WTC11 (cell line): Measurements from ENCODE around the gene PIGU. TPM values are rescaled to one million over a fixed set of nuclear protein-coding genes. Genes with fewer than 3 reads are reported as not detected.

Source experiments
- ATAC-seq: fragments of 200-7000 bp; cut with Tn5 transposase; 2 replicates; pipeline ENCODE4 v1.10.0; 2021; ENCODE audit warnings: mild to moderate bottlenecking, moderate library complexity
- CTCF ChIA-PET: fragments of 300-600 bp; sonication (Branson Sonifier 250); formaldehyde crosslinking; loops from one replicate; lab custom pipeline; 2021; ENCODE audit warnings: antibody characterized with exemption; lab: Charles Lee
- POLR2A ChIA-PET: fragments of 350-600 bp; sonication (Branson Sonifier 250); formaldehyde crosslinking; loops from one replicate; lab custom pipeline; 2021; ENCODE audit warnings: antibody characterized with exemption; lab: Charles Lee
- DNase-seq: peaks from one replicate; pipeline ENCODE4 v3.0.0; 2021; ENCODE audit warnings: low spot score
- H3K27ac Mint-ChIP-seq: 2 replicates; pipeline ENCODE4 v1.8.0; 2021; ENCODE audit warnings: mixed read lengths
- H3K27me3 Mint-ChIP-seq: 2 replicates; pipeline ENCODE4 v1.8.0; 2021; ENCODE audit warnings: low read depth, mild to moderate bottlenecking, moderate library complexity, mixed read lengths
- H3K36me3 Mint-ChIP-seq: 2 replicates; pipeline ENCODE4 v1.8.0; 2021; ENCODE audit warnings: mixed read lengths
- H3K4me1 Mint-ChIP-seq: 2 replicates; pipeline ENCODE4 v1.8.0; 2022; ENCODE audit warnings: mixed read lengths
- H3K4me3 Mint-ChIP-seq: 2 replicates; pipeline ENCODE4 v1.8.0; 2021; ENCODE audit warnings: mild to moderate bottlenecking, moderate library complexity, mixed read lengths
- H3K9me3 Mint-ChIP-seq: 2 replicates; pipeline ENCODE4 v1.8.0; 2021; ENCODE audit warnings: mixed read lengths
- AFF4 ChIP-seq: sonication (generic); formaldehyde crosslinking; IDR thresholded peaks from 2 replicates; pipeline ENCODE4 v1.8.1; 2023; ENCODE audit warnings: mild to moderate bottlenecking, missing genetic modification reagents, borderline replicate concordance
- AR ChIP-seq: fragments of 250-450 bp; sonication (Bioruptor Pico); IDR thresholded peaks from 2 replicates; pipeline ENCODE4 v1.9.0; 2021; ENCODE audit warnings: mild to moderate bottlenecking
- ARID4B ChIP-seq: sonication (generic); formaldehyde crosslinking; IDR thresholded peaks from 2 replicates; pipeline ENCODE4 v1.8.0; 2023; ENCODE audit warnings: missing genetic modification reagents, mild to moderate bottlenecking, borderline replicate concordance
- CREM ChIP-seq: sonication (generic); formaldehyde crosslinking; IDR thresholded peaks from 2 replicates; pipeline ENCODE4 v1.8.1; 2022; ENCODE audit warnings: mild to moderate bottlenecking, missing genetic modification reagents, moderate library complexity
- CTCF ChIP-seq: fragments of 200-600 bp; IDR thresholded peaks from 2 replicates; pipeline ENCODE4 v1.8.0; 2022; ENCODE audit warnings: antibody characterized with exemption
- FOXP4 ChIP-seq: sonication (generic); formaldehyde crosslinking; IDR thresholded peaks from 2 replicates; pipeline ENCODE4 v1.8.0; 2022; ENCODE audit warnings: mild to moderate bottlenecking, missing genetic modification reagents
- GTF2I ChIP-seq: fragments of 250-450 bp; sonication (Bioruptor Pico); conservative IDR thresholded peaks from 2 replicates; pipeline ENCODE4 v1.4.0; 2021; ENCODE audit warnings: mild to moderate bottlenecking
- JUN ChIP-seq: sonication (generic); formaldehyde crosslinking; IDR thresholded peaks from 2 replicates; pipeline ENCODE4 v1.8.0; 2023; ENCODE audit warnings: mild to moderate bottlenecking, missing genetic modification reagents
- MXD4 ChIP-seq: fragments of 250-450 bp; sonication (Bioruptor Pico); IDR thresholded peaks from 2 replicates; pipeline ENCODE4 v1.8.0; 2021; ENCODE audit warnings: mild to moderate bottlenecking, moderate library complexity, borderline replicate concordance
- PREB ChIP-seq: sonication (generic); formaldehyde crosslinking; IDR thresholded peaks from 2 replicates; pipeline ENCODE4 v1.8.1; 2022; ENCODE audit warnings: mild to moderate bottlenecking, missing genetic modification reagents, moderate library complexity, borderline replicate concordance
- PRRX2 ChIP-seq: fragments of 250-450 bp; sonication (Bioruptor Pico); IDR thresholded peaks from 2 replicates; pipeline ENCODE4 v1.8.0; 2021; ENCODE audit warnings: mild to moderate bottlenecking
- ZNF219 ChIP-seq: sonication (generic); formaldehyde crosslinking; IDR thresholded peaks from 2 replicates; pipeline ENCODE4 v1.8.0; 2023; ENCODE audit warnings: missing genetic modification reagents, mild to moderate bottlenecking, borderline replicate concordance
- ZNF512 ChIP-seq: sonication (generic); formaldehyde crosslinking; IDR thresholded peaks from 2 replicates; pipeline ENCODE4 v1.8.1; 2022; ENCODE audit warnings: missing genetic modification reagents, borderline replicate concordance
- ZNF671 ChIP-seq: fragments of 250-450 bp; sonication (Bioruptor Pico); IDR thresholded peaks from 2 replicates; pipeline ENCODE4 v1.8.0; 2021; ENCODE audit warnings: mild to moderate bottlenecking
- total RNA-seq: library from RNA; stranded (reverse); gene quantifications from 3 replicates; pipeline ENCODE4 v1.2.3, GENCODE V29; 2021

Gene PIGU
- total RNA-seq, 1 experiment from 2014 or later, result 24.8 TPM

GRCh38 chr20:34575271-34575670 lies 101.6 kb downstream of the PIGU start:
- H3K36me3 Mint-ChIP-seq, result peaks cover 8% of the 10 kb centered on the region; the same call in 1 of the 2 replicates
- H3K4me3 Mint-ChIP-seq, result no peak overlapping the region
- no peak for ATAC-seq
- H3K9me3 Mint-ChIP-seq, result no peaks in the 10 kb centered on the region
- TF ChIP-seq ARID4B (CRISPR knock-in tag) (no peak), ZNF671 (CRISPR knock-in tag) (no peak), MXD4 (CRISPR knock-in tag) (no peak), PRRX2 (CRISPR knock-in tag) (no peak), GTF2I (CRISPR knock-in tag) (no peak), ZNF219 (CRISPR knock-in tag) (no peak), AFF4 (CRISPR knock-in tag) (no peak), JUN (CRISPR knock-in tag) (no peak)
- no peaks in the 10 kb centered on the region for H3K27me3 Mint-ChIP-seq
- H3K27ac Mint-ChIP-seq, result no peak overlapping the region
- H3K4me1 Mint-ChIP-seq, result peaks cover 10% of the 10 kb centered on the region
- DNase-seq, result no peak
- ChIA-PET POLR2A (no interaction called here), CTCF (interaction anchor here (1.4 kb wide), 1 partner anchor 195 kb away, joined by 3 read pairs; no protein-coding TSS in a partner anchor)

- TF ChIP-seq AR (CRISPR knock-in tag) (no peak), CREM (CRISPR knock-in tag) (no peak), FOXP4 (CRISPR knock-in tag) (no peak), PREB (CRISPR knock-in tag) (no peak), CTCF (no peak), ZNF512 (CRISPR knock-in tag) (no peak)
- no peak overlapping the region for H3K4me3 Mint-ChIP-seq
Observed at GRCh38 chr20:34574861-34575260, 102.0 kb downstream of the PIGU start.

More at GRCh38 chr20:34574861-34575260, 102.0 kb downstream of the PIGU start:
- H3K4me1 Mint-ChIP-seq, result peaks cover 10% of the 10 kb centered on the region
- no peaks in the 10 kb centered on the region for H3K27me3 Mint-ChIP-seq
- ChIA-PET CTCF (interaction anchor here (1.4 kb wide), 1 partner anchor 195 kb away, joined by 3 read pairs; no protein-coding TSS in a partner anchor), POLR2A (no interaction called here)
- H3K27ac Mint-ChIP-seq, result no peak overlapping the region; the same call in 1 of the 2 replicates
- DNase-seq (no peak), ATAC-seq (no peak)
- no peaks in the 10 kb centered on the region for H3K9me3 Mint-ChIP-seq
- peaks cover 8% of the 10 kb centered on the region; the same call in 1 of the 2 replicates for H3K36me3 Mint-ChIP-seq
